Cardiac septum (tissue), 1 donor: ENCODE measurements around the gene CIRBP. TPM values are rescaled to one million over a fixed set of nuclear protein-coding genes. Genes with fewer than 3 reads are reported as not detected.

Experiments used
- DNase-seq: peaks from one replicate; pipeline ENCODE4 v3.0.0-alpha.2; 2020; ENCODE audit warnings: low spot score
- intact Hi-C: fragments of 100-400 bp; cut with DNase I; formaldehyde crosslinking; loops from one replicate; pipeline ENCODE4 v1.14.0; 2022
- total RNA-seq: library from RNA; stranded (reverse); fragmentation: NEBNext Ultra II Directional; extraction: Animal tissue kit (Norgen Biotek cat#: 25700); gene quantifications from one replicate; pipeline ENCODE4 v1.2.1, GENCODE V29; 2021
- donor health status: DM: no; HTN: no; CAD: no.

The CIRBP gene
- total RNA-seq, 1 donor from 2014 or later: 318 TPM

GRCh38 chr19:1272423-1273262 lies 3.5 kb downstream of the CIRBP start:
- DNase-seq: no peak
- intact Hi-C loops: loop anchor here (5.0 kb wide), 1 partner anchor 110 kb away; the partner anchor contains the start of gene NDUFS7

DNA sequence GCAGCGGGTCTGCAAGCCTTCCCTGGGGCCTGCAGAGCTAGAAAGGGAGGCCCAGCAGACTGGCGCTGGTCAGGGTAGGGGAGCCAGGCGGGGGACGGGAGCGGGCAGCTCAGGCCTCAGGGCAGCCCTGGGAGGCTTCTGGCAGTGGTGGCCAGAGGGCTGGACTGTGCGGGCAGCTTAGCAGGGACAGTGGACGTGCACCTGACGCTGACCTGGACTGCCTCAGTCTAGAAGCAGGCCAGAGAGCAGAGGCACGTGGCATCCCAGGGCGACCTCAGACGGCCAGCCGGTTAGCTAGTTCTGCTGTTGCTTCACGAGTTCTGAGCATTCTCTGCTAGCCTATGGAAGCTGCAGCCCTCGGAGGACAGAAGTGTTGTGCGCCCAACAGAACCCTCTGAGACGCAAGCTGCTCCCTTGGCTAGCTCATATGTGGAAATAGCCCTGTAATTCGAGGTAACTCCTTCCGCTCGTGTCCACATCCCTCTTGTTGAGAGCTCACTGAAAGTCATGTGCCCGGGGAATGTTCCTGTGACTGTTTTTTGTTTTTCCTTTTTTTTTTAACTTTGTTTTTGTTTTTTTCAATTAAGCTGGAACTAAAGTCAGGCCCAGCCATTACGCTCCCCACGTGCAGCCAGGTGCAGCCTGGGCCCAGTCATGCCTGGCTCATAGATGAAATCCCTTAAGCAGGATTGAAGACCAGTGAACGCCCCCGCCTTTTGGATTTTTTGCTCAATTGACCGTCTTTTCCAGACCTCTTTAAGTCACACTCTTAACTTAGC lies 4.3 kb downstream of the CIRBP start:
- intact Hi-C loops: loop anchor here (5.0 kb wide), 1 partner anchor 109 kb away; the partner anchor contains the start of gene NDUFS7
- DNase-seq: peak; percentile 72

GRCh38 chr19:1274081-1274851 lies 5.1 kb downstream of the CIRBP start:
- intact Hi-C loops: loop anchor here (5.0 kb wide), 1 partner anchor 108 kb away; the partner anchor contains the start of gene NDUFS7
- no peak for DNase-seq

- no peak for DNase-seq
- intact Hi-C loops: loop anchor here (5.0 kb wide), 3 partner anchors 82 to 107 kb away; partner anchors contain the start of gene NDUFS7
These were observed 5.7 kb downstream of the CIRBP start for GRCh38 chr19:1274852-1275259.

DNA sequence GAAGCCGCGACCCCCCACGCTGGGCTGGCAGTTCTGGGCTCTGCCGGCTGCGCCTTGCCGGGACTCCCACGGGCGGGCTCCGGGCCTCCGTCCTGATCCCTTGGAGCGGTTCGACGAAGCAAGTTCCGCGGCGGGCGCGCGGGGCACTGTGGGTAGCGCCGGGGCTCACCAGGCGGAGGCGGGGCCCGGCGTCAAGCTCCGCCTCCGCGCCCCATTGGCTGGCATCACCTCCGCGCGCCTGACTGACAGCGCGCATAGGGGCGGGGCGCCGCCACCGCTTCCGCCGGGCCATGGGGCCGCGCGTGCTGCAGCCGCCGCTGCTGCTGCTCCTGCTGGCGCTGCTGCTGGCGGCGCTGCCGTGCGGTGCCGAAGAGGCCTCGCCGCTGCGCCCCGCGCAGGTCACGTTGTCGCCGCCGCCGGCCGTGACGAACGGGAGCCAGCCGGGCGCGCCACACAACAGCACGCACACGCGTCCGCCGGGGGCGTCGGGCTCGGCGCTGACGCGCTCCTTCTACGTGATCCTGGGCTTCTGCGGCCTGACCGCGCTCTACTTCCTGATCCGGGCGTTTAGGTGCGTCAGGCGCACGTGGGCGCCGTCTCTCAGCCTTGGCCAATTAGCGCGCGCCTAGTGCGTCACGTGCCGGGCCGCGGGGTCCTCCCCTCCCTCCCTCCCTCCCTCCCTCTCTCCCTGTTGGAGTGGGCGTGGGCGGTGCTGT lies 6.3 kb downstream of the CIRBP start, which contains the start of gene FAM174C:
FAM174C (plus strand) TSS at position 271 of the 716 bp plus-strand sequence; CDS start at position 291, 20 bp downstream.
- DNase-seq: peak; percentile 96
- intact Hi-C loops: loop anchor here (5.0 kb wide), 2 partner anchors 82 to 97 kb away; no protein-coding TSS in a partner anchor

- DNase-seq: no peak
- intact Hi-C loops: loop anchor here (5.0 kb wide), 2 partner anchors 81 to 96 kb away; no protein-coding TSS in a partner anchor
These were observed 7.0 kb downstream of the CIRBP start for GRCh38 chr19:1275976-1276627.

DNA sequence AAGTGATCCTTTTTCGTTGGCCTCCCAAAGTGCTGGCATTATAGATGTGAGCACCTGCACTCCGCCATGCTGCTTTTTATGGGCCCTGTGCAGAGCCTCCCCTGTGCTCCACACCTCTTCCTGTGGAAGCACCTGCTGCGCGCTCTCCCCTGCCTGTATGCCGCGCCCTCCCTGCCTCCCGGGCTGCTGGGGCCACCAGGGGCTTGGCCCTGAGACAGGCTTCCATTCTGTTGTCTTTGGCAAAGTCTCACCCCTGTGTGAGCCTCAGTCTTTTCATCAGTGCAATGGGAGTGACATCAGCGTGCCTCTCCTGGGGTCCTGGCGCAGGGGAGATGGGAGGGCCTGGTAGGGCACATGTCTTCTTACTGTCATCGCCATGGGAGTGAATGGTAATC lies 7.5 kb downstream of the CIRBP start:
- intact Hi-C loops: loop anchor here (5.0 kb wide), 2 partner anchors 81 to 96 kb away; no protein-coding TSS in a partner anchor
- no peak for DNase-seq

GRCh38 chr19:1277061-1277460 lies 7.9 kb downstream of the CIRBP start:
- DNase-seq: no peak
- intact Hi-C loops: loop anchor here (5.0 kb wide), 2 partner anchors 80 to 95 kb away; no protein-coding TSS in a partner anchor

- intact Hi-C loops: loop anchor here (5.0 kb wide), 2 partner anchors 79 to 94 kb away; no protein-coding TSS in a partner anchor
- no peak for DNase-seq
These were observed 8.9 kb downstream of the CIRBP start for GRCh38 chr19:1278074-1278473.

- intact Hi-C loops: loop anchor here (5.0 kb wide), 2 partner anchors 78 to 93 kb away; no protein-coding TSS in a partner anchor
- DNase-seq: no peak
These were observed 9.9 kb downstream of the CIRBP start for GRCh38 chr19:1278713-1279660.

- intact Hi-C loops: loop anchor here (5.0 kb wide), 2 partner anchors 77 to 92 kb away; no protein-coding TSS in a partner anchor
- DNase-seq: peak; percentile 91
These were observed 10.7 kb downstream of the CIRBP start for GRCh38 chr19:1279782-1280341.

GRCh38 chr19:1280636-1281568 lies 11.8 kb downstream of the CIRBP start:
- DNase-seq: no peak
- intact Hi-C loops: no loop called here

DNA sequence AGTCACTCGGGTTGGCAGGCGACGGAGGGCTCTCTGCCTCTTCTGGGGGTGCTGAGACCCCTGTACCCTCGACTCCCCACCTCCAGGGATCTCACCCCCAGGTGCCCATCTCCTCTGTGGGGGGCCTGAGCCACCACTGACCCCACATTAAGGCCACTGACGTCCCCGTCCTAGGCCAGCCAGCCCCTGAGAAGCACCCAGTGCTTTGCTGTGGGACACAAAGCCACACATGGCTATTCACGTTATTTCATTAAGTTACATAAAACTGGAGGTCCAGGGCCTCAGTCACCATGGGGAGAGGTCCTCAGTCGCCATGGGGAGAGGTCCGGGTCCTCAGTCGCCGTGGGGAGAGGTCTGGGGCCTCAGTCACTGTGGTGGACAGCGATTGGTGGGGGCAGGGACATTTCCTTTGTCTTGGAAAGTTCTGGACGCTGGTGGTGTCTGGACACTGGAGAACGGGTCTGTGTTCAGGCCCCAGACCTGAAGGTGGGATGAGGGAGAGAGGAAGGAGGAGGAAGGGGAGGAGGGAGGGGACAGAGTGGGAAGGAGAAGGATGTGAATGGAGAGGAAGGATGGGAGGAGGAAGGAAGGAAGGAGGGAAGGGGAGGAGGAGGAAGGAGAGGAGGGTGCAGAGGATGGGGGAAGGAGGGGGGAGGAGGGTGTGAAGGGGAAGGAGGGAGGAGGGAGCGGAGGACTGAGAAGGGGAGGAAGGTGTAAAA lies 12.6 kb downstream of the CIRBP start:
- intact Hi-C loops: no loop called here
- DNase-seq: no peak

GRCh38 chr19:1282588-1283206 lies 13.6 kb downstream of the CIRBP start:
- DNase-seq: no peak
- intact Hi-C loops: no loop called here
